HG02610 (cell line): ENCODE data around the gene FGF9.

Source experiments
- ATAC-seq: cut with Tn5 transposase; IDR thresholded peaks from one replicate; pipeline ENCODE4 v1.9.1; 2021; ENCODE audit warnings: mild to moderate bottlenecking, moderate library complexity; ENCODE audit not compliant: unreplicated experiment

Gene FGF9

DNA sequence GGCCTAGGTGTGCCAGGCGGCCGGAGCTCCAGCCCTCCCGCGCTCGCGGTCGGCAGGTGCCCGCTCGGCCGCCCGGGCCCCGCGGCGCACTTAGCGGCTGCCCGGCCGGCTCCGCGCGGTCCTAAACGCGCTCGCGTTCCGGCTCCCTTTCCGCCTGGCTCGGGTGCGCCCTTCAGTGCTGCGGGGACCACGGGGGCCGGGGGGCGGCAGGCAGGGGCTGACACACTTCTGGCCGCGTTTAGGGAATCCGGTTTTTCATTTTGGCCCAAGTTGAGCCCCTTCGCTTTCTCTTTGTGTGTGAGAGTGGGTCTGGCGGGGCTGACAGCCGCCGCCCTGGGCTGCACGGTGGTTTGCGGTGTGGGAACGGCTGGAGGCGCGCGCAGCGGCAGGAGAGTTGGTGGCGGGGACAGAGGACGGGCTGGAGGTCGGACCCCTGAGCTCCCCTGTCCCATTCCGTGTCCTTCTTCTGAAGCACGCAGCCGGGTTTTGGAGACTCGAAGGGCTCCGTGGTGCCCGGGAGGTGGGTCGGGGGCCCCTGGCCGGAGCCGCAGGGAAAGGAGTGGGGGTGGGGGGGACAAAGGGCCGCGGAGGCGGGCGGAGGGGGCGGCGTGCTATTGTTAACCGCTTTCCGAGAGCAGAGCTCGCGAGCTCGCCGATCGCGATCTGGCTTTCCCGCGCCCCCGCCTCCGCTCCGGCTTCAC lies 3.1 kb downstream of the FGF9 start:
- peak; percentile 34 for ATAC-seq

- ATAC-seq: no peak
Measured at GRCh38 chr13:21674490-21675009, 3.7 kb downstream of the FGF9 start.

DNA sequence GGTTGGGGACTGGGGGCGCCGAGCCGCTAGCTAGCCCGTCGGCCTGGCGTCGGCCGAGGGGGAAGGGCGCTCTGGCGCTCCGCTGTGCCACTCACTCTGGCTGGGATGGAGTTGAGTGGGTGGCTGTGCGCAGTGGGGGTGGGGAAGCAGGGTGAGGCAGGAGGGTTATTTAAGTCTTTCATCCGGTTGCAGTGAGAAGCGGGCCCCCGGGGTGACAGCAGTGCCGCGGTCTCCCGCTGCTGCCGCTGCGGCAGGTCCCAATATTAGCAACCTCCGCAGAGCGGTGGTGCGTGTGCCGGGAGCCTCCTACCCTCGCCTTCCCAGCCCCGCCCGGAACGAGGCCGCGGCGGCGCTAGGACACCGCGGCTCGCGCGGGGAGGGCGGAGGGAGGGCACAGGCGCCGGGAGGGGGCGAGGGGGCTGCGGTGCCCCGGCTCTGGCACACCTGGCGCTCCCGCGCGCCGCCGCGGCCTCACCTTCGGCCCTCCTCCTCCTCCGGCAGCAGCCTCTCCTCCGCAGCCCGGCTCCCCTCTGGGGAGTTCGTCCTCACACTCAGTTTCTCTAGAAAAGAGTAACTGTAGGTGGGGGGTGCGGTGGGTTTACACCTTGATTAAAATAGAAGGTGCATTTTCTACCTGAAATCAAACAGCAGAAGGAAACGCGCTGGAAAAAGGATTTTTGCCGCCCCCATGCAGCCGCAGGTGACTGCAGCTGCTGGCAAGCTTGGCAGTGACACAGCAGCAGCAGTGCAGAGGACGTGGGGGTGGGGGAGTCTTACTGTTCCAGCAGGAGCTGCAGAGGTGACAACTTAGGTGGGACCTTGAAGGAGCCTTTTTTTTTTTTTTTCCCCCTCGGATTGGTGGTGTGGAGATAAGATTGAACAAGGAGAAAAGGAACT lies 4.5 kb downstream of the FGF9 start:
- ATAC-seq: no peak

DNA sequence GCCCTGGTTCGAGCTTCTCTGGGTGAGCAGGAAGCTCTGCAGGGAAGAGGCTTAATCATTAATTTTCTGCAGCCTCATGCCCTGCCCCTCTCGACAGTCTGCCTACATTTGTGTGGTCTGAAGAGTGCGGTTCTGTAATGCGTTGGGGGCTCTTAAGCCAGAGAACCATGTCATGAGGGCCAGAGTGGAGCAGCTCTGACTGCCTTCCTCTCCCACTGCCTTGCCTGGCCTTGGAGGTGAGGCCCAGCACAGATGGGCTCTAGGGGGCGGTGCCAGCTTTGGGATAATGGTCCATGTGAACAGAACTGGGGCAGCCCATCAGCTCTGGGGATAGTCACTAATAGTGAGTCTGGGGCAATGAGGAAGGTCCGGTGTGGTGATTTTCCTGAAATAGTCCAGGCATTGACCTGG lies 5.7 kb downstream of the FGF9 start:
- ATAC-seq: no peak

- no peak for ATAC-seq
Measured at GRCh38 chr13:21677075-21677623, 6.3 kb downstream of the FGF9 start.

DNA sequence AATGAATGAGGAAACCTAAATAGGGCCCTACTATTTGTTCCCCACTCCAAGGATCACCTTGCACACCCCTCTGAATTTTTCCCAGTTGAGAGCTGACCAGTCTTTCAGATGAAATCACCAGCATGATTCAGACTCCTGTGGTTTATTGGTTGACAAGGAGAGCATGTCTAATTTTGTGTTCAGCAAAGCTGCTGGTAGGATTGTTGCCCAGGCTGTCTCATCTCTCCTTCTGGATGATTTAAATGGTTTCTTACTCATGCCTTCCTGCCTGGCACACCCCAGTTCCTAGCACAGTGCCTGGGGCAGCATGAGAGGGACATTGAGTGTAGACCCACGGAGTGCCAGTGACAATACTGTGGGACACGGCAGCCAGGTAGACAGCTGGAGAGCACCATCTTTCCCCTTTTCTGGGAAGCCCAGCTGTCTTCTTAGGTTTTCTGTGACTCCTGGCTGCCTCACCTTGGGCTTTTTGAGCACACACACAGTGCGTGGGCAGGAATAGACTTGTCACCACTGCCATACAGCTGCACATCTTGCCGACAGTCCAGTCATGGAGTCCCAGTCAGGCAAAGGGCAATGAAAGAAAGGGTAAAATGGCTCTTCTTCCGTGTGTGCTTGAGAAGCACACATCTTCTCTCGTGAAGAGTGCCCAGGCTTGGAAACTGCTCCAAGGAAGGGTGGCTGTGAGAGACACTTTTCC lies 12.3 kb downstream of the FGF9 start:
- no peak for ATAC-seq

DNA sequence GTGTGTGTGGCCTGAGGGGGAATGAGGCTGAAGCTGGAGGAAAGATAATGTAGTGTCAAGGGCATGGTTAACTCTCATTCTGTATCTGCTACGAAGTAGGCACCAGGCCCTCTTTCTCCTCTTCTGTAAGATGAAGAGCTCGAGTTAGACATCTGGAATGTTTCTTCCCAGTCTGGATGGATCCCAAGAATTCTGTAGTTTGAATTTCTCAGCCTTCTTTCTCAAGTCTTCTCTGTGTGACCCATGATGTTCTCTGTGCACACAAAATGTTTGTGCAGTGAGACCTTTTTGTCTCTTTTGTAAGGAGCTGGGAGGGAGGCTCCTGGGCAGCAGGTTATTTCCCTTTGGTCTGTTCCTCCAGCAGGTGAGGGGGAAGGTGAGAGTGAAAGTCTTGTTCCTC lies 13.7 kb downstream of the FGF9 start:
- no peak for ATAC-seq

- ATAC-seq: no peak
Measured at GRCh38 chr13:21685485-21686064, 14.7 kb downstream of the FGF9 start.

GRCh38 chr13:21686751-21687391 lies 16.0 kb downstream of the FGF9 start:
- peak; percentile 98 for ATAC-seq

GRCh38 chr13:21688056-21688455 lies 17.2 kb downstream of the FGF9 start:
- ATAC-seq: no peak

DNA sequence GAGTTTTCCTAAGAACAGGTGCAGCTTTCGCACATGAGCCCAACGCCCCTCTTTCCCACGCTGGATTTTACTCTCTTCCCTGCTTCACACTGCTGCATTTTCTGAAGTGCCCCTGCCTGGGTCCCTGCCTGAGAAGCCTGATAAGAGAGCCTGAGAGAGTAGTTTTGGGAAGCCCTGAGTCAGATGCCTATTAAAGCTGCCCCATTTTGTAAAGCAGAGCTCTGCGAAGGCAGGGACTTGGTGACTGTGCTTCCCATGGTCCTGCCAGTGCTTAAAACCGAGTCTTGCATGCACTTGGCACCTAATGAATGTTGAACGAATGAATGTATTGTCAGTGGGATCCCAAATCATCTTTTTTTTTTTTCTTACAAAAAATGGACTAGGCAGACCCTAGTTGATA lies 18.2 kb downstream of the FGF9 start:
- ATAC-seq: no peak

DNA sequence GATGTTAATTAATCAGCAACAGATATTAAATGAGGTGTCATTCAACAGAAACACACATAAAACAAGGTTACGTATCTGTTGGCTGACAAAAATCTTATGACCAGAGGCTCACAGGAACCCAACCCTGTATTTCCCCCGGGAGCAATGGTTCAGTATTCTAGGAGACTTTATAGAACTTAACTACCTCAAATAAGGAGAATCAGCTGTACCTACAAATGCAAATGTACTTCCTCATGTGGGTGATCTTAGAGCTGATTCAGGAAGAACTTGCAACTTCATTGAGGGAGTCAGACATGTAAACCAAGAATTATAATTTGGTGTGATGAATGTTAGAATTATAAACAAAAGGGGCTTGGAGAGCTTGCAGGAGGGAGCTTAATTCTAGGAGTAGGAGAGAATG lies 20.1 kb downstream of the FGF9 start:
- ATAC-seq: no peak

DNA sequence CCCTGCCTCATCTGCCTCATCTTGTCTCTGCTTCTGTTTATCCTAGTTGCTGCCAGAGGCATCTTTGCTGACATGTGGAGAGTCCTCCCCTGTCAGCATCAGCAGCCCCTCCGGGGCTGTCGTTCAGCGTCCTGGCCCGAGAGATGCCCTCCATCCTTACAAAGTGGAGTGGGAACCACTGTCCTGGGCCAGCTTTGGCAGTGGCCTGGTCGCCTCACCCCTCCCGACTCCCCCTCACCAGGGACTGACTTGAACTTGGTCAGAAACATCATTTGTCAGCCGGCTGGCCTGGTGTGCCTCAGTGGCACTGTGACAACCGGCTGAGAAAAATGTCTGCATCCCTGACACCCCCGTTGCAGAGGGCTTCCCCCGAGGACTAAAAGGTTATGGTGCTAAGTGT lies 20.6 kb downstream of the FGF9 start:
- ATAC-seq: no peak

GRCh38 chr13:21691928-21692327 lies 21.1 kb downstream of the FGF9 start:
- ATAC-seq: no peak

DNA sequence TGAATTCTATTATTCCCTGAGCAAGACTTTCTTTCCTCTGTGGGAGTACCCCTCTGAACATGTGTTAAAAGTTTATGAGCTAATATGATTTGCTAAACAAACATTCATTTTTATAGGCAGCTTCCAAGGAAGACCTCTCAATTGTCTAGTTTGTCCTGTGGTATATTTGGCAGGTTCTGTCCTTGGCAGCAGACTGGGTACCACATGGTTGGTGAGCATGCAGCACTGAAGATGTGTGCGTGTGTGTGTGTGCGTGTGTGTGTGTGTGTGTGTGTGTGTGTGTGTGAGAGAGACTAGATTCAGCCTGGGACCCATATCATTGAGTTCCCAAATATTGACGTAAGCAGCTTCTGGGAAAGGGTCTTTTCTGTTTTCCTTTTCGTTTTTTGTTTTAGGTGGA lies 24.0 kb downstream of the FGF9 start:
- ATAC-seq: no peak

DNA sequence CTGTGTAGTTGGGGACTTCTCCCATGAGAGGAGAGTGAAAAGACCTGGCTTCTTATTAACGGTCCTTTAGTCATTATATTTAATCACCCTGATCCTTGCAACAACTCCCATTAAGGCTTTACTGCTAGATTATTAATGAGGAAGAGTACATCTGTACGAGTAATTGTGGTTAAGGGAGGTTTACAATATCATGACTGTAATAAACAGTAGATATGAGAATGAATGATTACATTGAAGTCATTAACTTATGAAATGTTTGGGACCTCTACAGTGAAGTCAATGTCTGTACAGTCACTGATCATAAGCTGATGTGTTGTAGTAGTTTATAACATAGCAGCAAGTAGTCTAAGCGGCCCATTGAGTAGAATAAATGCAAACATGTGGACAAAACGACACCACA lies 24.7 kb downstream of the FGF9 start:
- ATAC-seq: no peak

DNA sequence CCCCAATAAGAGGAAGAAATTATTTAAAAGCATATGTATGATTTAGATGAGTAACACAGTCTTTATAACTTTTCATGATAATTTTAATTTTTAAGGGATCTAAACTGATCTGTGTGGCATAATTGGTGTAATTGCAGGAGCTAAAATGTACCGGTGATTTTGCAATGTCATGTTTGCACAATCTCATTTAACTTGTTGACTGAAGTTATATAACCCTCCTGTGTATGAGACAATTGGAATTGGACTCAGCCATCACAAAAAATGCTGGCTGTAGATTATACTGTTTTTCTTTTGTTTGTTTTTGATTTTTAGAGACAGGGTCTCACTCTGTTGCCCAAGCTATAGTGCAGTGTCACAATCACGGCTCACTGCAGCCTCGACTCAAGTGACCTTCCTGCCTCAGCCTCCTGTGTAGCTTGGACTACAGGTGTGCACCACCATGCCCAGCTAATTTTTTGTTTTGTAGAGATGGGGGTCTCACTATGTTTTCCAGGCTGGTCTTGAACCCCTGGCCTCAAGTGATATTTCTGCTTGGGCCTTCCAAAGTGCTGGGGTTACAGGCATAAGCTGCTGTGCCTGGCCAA lies 26.1 kb downstream of the FGF9 start:
- ATAC-seq: no peak

GRCh38 chr13:21698817-21699679 lies 28.2 kb downstream of the FGF9 start:
- ATAC-seq: no peak

- ATAC-seq: no peak
Measured at GRCh38 chr13:21701460-21701859, 30.6 kb downstream of the FGF9 start.
